Measurements from ENCODE around the gene SPTBN4.
A peak's percentile ranks its signal among the peaks of the same experiment; 100 is the strongest.
"Not testable (repeated sequence)": the region's sequence is repeated elsewhere in the genome, so short reads cannot be mapped to it uniquely, and the experiment has no call there.

SPTBN4 gene

GRCh38 chr19:40458597-40458974 lies 8.2 kb upstream of the SPTBN4 start:
- Histone ChIP-seq H3K4me3 (ENCODE audit: low read depth, low read length) (no peak overlapping the region), H3K36me3 (no peaks in the 10 kb centered on the region), H3K9me3 (ENCODE audit: severe bottlenecking) (no peaks in the 10 kb centered on the region), H3K27me3 (ENCODE audit: insufficient read depth, low read depth, severe bottlenecking) (no peaks in the 10 kb centered on the region), H3K27ac (no peak overlapping the region)
- TF ChIP-seq, protein P1, sequence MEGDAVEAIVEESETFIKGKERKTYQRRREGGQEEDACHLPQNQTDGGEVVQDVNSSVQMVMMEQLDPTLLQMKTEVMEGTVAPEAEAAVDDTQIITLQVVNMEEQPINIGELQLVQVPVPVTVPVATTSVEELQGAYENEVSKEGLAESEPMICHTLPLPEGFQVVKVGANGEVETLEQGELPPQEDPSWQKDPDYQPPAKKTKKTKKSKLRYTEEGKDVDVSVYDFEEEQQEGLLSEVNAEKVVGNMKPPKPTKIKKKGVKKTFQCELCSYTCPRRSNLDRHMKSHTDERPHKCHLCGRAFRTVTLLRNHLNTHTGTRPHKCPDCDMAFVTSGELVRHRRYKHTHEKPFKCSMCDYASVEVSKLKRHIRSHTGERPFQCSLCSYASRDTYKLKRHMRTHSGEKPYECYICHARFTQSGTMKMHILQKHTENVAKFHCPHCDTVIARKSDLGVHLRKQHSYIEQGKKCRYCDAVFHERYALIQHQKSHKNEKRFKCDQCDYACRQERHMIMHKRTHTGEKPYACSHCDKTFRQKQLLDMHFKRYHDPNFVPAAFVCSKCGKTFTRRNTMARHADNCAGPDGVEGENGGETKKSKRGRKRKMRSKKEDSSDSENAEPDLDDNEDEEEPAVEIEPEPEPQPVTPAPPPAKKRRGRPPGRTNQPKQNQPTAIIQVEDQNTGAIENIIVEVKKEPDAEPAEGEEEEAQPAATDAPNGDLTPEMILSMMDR (IDR thresholded peaks at IDR 0.05; ENCODE audit: low read depth, low read length), result no peak
- DNase-seq, result no peak

- H3K4me3 ChIP-seq (ENCODE audit: low read depth, low read length), result no peak overlapping the region
- no peak overlapping the region for H3K27ac ChIP-seq
- H3K36me3 ChIP-seq, result no peaks in the 10 kb centered on the region
- no peaks in the 10 kb centered on the region for H3K9me3 ChIP-seq (ENCODE audit: severe bottlenecking)
- DNase-seq, result no peak
- TF ChIP-seq, protein P1 (IDR thresholded peaks at IDR 0.05; ENCODE audit: low read depth, low read length), result no peak
- no peaks in the 10 kb centered on the region for H3K27me3 ChIP-seq (ENCODE audit: insufficient read depth, low read depth, severe bottlenecking)
Observed at GRCh38 chr19:40460185-40460584, 6.6 kb upstream of the SPTBN4 start.

- no peak overlapping the region for H3K4me3 ChIP-seq (ENCODE audit: low read depth, low read length)
- TF ChIP-seq, protein P1 (IDR thresholded peaks at IDR 0.05; ENCODE audit: low read depth, low read length), result no peak
- no peak for DNase-seq
- H3K27ac ChIP-seq, result no peak overlapping the region
- H3K27me3 ChIP-seq (ENCODE audit: insufficient read depth, low read depth, severe bottlenecking), result peaks cover 3% of the 10 kb centered on the region
- no peaks in the 10 kb centered on the region for H3K9me3 ChIP-seq (ENCODE audit: severe bottlenecking)
- H3K36me3 ChIP-seq, result no peaks in the 10 kb centered on the region
Observed at GRCh38 chr19:40461669-40462221, 5.1 kb upstream of the SPTBN4 start.

DNA sequence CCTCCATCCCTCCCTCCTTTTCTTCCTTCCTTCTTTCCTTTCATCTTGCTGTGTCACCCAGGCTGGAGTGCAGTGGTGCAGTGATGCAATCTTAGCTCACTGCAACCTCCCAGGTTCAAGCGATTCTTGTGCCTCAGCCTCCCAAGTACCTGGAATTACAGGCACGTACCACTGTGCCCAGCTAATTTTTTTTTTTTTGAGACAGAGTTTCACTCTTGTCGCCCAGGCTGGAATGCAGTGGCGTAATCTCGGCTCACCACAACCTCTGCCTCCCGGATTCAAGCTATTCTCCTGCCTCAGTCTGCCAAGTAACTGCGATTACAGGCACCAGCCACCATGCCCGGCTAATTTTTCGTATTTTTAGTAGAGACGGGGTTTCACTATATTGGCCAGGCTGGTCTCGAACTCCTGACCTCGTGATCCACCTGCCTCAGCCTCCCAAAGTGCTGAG lies 3.2 kb upstream of the SPTBN4 start:
- not testable (repeated sequence) for H3K36me3 ChIP-seq; H3K4me3 ChIP-seq (ENCODE audit: low read depth, low read length); DNase-seq; H3K27ac ChIP-seq; H3K27me3 ChIP-seq (ENCODE audit: insufficient read depth, low read depth, severe bottlenecking); H3K9me3 ChIP-seq (ENCODE audit: severe bottlenecking)

GRCh38 chr19:40464059-40465024 lies 2.5 kb upstream of the SPTBN4 start:
- Histone ChIP-seq H3K9me3 (ENCODE audit: severe bottlenecking) (no peaks in the 10 kb centered on the region), H3K4me3 (ENCODE audit: low read depth, low read length) (no peak overlapping the region), H3K27ac (no peak overlapping the region), H3K36me3 (no peaks in the 10 kb centered on the region), H3K27me3 (ENCODE audit: insufficient read depth, low read depth, severe bottlenecking) (peaks cover 10% of the 10 kb centered on the region)
- DNase-seq, result peak; percentile 87
- TF ChIP-seq, protein P1 (IDR thresholded peaks at IDR 0.05; ENCODE audit: low read depth, low read length), result peak; percentile 74

- Histone ChIP-seq H3K9me3 (ENCODE audit: severe bottlenecking) (no peaks in the 10 kb centered on the region), H3K27ac (no peak overlapping the region), H3K36me3 (no peaks in the 10 kb centered on the region), H3K27me3 (ENCODE audit: insufficient read depth, low read depth, severe bottlenecking) (peaks cover 10% of the 10 kb centered on the region), H3K4me3 (ENCODE audit: low read depth, low read length) (peak overlapping the region; percentile 55)
- TF ChIP-seq, protein P1 (IDR thresholded peaks at IDR 0.05; ENCODE audit: low read depth, low read length), result no peak
- no peak for DNase-seq
Observed at GRCh38 chr19:40465025-40465556, 1.7 kb upstream of the SPTBN4 start.
